Rectal smooth muscle tissue (tissue), 1 donor: ENCODE measurements around the gene SEMA6A.

Source experiments
- H3K27ac ChIP-seq: one replicate; pipeline ENCODE4 v1.7.0; 2013; ENCODE audit warnings: low read depth, low read length, inconsistent platforms
- H3K27me3 ChIP-seq: one replicate; pipeline ENCODE4 v1.7.0; 2013; ENCODE audit warnings: low read length; ENCODE audit not compliant: control insufficient read depth, insufficient read depth
- H3K36me3 ChIP-seq: one replicate; pipeline ENCODE4 v1.7.0; 2013; ENCODE audit warnings: low read length; ENCODE audit not compliant: control insufficient read depth, insufficient read depth
- H3K4me1 ChIP-seq: one replicate; pipeline ENCODE4 v1.7.0; 2013; ENCODE audit warnings: low read length; ENCODE audit not compliant: control insufficient read depth, insufficient read depth
- H3K4me3 ChIP-seq: one replicate; pipeline ENCODE4 v1.7.0; 2013; ENCODE audit warnings: low read length
- H3K9ac ChIP-seq: one replicate; pipeline ENCODE4 v1.7.0; 2013; ENCODE audit warnings: low read length

Gene SEMA6A, protein sequence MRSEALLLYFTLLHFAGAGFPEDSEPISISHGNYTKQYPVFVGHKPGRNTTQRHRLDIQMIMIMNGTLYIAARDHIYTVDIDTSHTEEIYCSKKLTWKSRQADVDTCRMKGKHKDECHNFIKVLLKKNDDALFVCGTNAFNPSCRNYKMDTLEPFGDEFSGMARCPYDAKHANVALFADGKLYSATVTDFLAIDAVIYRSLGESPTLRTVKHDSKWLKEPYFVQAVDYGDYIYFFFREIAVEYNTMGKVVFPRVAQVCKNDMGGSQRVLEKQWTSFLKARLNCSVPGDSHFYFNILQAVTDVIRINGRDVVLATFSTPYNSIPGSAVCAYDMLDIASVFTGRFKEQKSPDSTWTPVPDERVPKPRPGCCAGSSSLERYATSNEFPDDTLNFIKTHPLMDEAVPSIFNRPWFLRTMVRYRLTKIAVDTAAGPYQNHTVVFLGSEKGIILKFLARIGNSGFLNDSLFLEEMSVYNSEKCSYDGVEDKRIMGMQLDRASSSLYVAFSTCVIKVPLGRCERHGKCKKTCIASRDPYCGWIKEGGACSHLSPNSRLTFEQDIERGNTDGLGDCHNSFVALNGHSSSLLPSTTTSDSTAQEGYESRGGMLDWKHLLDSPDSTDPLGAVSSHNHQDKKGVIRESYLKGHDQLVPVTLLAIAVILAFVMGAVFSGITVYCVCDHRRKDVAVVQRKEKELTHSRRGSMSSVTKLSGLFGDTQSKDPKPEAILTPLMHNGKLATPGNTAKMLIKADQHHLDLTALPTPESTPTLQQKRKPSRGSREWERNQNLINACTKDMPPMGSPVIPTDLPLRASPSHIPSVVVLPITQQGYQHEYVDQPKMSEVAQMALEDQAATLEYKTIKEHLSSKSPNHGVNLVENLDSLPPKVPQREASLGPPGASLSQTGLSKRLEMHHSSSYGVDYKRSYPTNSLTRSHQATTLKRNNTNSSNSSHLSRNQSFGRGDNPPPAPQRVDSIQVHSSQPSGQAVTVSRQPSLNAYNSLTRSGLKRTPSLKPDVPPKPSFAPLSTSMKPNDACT

DNA sequence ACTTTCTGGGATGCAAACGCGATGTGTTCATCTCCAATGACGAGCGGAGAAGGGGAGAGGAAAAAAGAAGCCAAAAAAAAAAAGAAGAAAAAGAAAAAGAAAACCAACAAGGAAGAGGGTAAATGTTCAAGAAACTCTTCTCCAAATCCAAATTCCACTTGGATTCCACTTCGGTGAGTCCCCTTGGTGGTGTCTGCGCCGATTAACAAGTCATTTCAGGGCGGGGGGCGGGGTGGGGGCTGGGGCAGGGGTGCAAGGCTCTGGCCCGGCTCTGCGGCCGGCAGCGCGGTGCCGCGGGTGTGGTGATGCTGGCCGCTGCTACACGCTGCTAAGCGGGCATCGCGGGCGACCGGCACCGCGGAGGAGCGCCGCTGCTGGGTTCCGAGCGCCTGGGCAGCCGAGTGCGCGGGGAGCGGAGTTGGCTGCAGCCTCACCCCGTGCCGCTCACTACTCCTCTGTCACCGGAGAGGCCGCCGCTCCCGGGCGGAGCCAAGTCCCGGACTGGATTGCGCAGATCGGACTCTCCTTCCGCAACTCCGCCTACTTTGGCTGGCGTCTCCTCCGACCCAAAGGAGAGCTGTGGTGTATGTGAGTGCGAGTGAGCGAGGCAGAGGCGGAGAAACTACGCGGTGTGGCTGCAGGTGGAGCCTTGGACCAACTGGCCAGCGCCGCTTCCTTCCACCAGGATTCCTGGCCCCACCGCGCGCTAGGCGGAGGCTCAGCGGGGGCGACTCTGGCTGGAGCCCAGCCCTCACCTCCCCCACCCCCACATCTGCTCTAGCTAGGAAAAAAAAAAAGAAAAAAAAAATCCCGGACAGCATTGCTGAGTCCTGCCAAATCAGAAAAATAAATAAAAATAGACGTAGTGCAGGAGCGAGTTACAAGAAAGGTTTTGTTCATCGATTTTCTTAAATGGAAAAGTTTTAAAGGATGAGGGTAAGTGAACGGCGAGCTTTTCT is at the start of gene SEMA6A:
SEMA6A (minus strand) TSS at position 457 of the 959 bp plus-strand sequence. CDS start 69,879 bp downstream, outside the sequence.
- Histone ChIP-seq H3K36me3 (no peaks in the 10 kb centered on the region), H3K9ac (peak within 1 kb of the TSS; percentile 83), H3K4me3 (peak within 1 kb of the TSS; percentile 77), H3K4me1 (peaks cover 2% of the 10 kb centered on the region), H3K27ac (peak within 1 kb of the TSS; percentile 72), H3K27me3 (peaks cover 4% of the 10 kb centered on the region)

DNA sequence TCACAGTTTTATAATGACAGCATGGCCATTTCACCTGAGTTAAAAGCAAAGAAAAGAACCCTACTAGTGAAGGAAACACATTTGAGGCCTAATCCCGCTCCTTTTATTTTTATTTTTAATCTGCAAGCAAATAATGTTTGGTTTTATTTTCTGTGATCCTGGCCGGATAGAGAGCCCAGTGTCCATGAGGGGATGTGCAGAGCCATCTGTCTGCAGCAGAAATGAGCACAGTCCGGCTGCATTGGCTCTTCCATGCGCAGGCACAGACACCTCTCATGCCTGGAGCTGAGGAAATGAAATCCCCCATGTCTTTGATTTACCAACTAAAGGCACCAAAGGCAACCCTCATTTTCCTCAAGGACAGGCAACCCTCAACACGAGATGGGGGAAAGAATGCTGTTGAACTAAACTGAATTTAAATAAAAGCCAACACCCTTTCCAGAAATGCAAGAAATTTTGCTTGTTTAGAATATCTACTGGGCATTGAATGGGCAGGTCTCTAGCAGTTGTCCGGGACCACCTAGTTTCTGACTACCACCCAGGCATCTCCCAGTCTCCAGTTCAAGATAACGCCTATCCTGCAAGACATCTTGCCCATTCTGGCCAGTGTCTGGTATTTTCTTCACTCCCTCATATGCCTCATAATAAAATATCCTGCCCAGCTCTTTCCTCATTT is 47.9 kb upstream of the SEMA6A start:
- Histone ChIP-seq H3K4me3 (no peak overlapping the region), H3K36me3 (no peaks in the 10 kb centered on the region), H3K9ac (no peak overlapping the region), H3K27me3 (no peaks in the 10 kb centered on the region), H3K4me1 (peaks cover 9% of the 10 kb centered on the region), H3K27ac (no peak overlapping the region)

DNA sequence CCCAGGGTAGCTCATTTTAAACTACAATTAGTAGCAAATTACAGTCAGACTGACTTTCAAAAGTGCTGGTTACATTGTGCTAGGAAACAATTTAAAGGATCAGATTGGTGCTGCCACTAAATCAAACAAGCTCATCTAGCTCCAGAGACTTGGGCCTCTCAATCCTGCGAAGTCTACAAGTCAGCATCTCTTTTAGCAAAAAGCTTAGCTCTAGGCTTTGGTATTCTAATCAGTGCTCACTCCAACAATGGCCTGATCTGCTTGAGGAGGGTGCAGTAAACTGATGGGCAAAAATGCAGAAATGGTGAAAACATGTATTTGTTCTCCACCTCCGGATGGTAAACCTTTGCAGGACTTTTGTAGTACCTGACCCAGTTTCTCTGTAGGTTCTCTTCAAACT is 47.0 kb upstream of the SEMA6A start:
- no peaks in the 10 kb centered on the region for H3K27me3 ChIP-seq
- H3K9ac ChIP-seq: no peak overlapping the region
- H3K36me3 ChIP-seq: no peaks in the 10 kb centered on the region
- no peak overlapping the region for H3K27ac ChIP-seq
- no peak overlapping the region for H3K4me3 ChIP-seq
- H3K4me1 ChIP-seq: peaks cover 5% of the 10 kb centered on the region

DNA sequence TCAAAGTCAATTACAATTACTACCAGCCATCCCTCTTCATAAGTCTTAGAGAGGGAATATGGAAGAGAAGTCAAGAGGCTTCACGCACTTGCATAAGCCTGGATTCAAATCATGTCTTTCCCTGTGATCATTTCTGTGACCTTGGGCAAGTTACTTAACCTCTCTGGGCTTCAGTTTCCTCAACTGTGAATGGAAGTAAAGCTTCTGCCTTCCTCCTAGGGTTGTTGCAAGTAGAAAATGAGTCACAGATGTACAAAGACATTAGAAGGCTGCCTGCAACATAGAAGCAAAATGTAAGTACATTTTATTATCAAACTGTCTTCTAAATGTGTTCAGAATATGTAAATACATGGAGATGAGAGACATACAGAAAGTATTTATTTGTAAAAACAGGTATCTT is 42.3 kb upstream of the SEMA6A start:
- H3K27ac ChIP-seq: no peak overlapping the region
- H3K27me3 ChIP-seq: no peaks in the 10 kb centered on the region
- H3K4me3 ChIP-seq: no peak overlapping the region
- no peaks in the 10 kb centered on the region for H3K4me1 ChIP-seq
- no peaks in the 10 kb centered on the region for H3K36me3 ChIP-seq
- H3K9ac ChIP-seq: no peak overlapping the region

DNA sequence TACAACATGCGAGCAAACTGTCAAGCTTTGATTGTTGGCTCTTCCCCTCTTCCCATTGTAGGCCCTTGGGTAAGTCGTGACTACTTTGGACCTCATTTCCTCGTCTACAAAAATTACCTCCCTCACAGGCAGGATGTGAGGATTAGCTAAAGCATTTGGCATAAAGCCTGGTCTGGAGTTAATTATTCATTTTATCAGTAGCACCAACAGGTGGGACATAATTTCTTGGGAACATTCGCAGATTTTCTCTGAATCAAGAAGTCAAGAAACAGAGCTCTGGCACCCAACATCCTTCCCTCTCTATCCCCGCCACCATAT is 39.9 kb upstream of the SEMA6A start:
- Histone ChIP-seq H3K36me3 (no peaks in the 10 kb centered on the region), H3K4me3 (no peak overlapping the region), H3K27ac (no peak overlapping the region), H3K9ac (no peak overlapping the region), H3K4me1 (no peaks in the 10 kb centered on the region), H3K27me3 (no peaks in the 10 kb centered on the region)

DNA sequence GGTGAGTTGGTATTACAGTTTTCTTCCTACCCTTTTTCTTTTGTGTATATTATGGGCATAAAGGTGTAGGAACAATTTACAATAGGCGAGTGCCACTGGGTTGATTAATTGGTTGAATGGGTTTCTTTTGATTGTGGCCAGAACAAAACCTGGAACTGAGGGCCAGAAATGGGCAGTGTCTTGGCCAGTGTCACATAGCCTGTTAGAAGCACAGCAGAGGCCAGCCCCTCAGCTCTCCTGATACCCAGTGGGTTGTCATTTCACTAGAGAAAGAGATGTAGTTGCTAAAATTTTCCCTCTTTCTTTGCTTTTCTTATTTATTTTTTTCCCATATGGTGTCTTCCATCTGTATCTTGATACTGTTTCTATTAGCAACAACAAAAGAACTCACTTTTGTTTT is 38.8 kb upstream of the SEMA6A start:
- no peak overlapping the region for H3K27ac ChIP-seq
- no peak overlapping the region for H3K4me3 ChIP-seq
- H3K27me3 ChIP-seq: no peaks in the 10 kb centered on the region
- H3K4me1 ChIP-seq: no peaks in the 10 kb centered on the region
- H3K36me3 ChIP-seq: no peaks in the 10 kb centered on the region
- H3K9ac ChIP-seq: no peak overlapping the region

DNA sequence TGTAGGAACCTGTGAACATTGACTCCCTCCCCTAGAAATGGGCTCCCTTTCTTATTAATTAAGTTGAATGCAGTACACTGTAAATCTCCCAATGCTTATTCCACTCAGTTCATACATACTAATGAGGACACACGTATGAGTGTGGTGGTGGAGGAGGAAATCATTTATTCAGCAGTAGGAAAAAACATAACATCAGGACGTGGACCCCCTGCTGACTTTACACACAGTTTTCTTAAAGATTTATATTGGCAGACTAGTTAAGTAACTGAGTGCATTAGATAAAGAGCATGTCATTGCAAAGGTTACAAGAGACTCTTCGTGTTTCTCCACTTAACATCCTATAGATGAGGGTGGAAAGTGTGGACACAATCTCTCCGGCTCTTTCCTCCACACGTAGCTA is 37.8 kb upstream of the SEMA6A start:
- H3K27me3 ChIP-seq: no peaks in the 10 kb centered on the region
- no peaks in the 10 kb centered on the region for H3K4me1 ChIP-seq

DNA sequence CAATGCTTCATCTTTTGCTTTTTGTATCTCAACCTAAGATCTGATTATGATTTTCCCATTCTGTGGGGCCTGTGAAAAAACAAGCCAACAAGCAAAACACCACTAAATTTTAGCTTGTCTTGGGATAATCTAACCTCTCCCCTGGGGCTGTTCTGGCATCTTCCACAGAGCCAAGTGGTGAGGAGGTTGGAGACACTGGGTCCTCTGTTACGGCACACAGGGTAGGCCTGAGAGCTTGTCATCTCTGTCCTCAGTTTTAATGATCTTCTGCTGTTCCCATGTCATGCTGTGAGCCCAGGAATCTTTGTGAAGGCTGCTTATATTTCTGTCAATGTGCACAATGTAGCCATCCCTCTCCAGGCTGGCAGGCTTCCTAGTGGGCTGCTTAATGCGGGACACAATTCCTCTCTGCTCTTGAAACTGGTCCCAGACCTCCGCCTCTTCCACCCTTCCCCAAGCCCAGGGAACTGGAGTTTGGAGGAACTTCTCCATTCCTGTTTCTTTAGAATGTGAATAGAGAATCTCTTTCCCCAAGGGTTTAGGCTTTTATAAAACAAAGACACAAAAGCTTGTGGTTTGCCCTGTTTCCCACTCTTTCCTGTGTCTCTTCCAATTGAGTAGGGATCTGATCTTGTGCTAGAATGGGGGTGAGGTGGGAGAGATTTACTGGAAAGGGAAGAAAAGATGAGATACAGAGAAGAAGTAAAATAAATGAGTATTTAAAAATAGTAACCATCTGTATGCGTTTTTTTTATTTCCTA is 30.9 kb upstream of the SEMA6A start:
- no peaks in the 10 kb centered on the region for H3K36me3 ChIP-seq
- no peaks in the 10 kb centered on the region for H3K4me1 ChIP-seq
- no peak overlapping the region for H3K9ac ChIP-seq
- H3K4me3 ChIP-seq: no peak overlapping the region
- no peak overlapping the region for H3K27ac ChIP-seq
- H3K27me3 ChIP-seq: no peaks in the 10 kb centered on the region

More for the DNA sequence above, 37.8 kb upstream of the SEMA6A start:
- H3K4me3 ChIP-seq: no peak overlapping the region
- H3K36me3 ChIP-seq: no peaks in the 10 kb centered on the region
- H3K9ac ChIP-seq: no peak overlapping the region
- H3K27ac ChIP-seq: no peak overlapping the region

DNA sequence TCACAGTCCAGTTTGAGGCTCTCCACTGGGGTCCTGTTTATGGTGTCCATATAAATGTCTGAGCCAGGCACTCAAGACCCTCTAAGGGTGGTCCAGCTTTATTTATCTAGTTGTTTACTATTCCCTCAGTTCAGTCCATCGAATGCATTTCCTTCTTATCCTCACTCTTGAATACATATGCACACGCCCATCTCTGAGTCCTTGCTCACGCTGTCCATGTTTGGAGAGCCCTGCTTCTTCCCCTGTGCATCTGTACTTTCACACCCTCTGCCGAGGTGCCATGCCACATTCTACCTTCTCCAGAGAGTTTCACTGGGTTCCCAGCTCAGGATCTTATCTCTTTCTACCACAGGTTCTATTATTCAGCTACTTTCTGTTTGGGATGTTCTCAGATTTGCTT is 30.2 kb upstream of the SEMA6A start:
- no peak overlapping the region for H3K4me3 ChIP-seq
- H3K27ac ChIP-seq: no peak overlapping the region
- no peaks in the 10 kb centered on the region for H3K4me1 ChIP-seq
- H3K9ac ChIP-seq: no peak overlapping the region
- H3K36me3 ChIP-seq: no peaks in the 10 kb centered on the region
- no peaks in the 10 kb centered on the region for H3K27me3 ChIP-seq

DNA sequence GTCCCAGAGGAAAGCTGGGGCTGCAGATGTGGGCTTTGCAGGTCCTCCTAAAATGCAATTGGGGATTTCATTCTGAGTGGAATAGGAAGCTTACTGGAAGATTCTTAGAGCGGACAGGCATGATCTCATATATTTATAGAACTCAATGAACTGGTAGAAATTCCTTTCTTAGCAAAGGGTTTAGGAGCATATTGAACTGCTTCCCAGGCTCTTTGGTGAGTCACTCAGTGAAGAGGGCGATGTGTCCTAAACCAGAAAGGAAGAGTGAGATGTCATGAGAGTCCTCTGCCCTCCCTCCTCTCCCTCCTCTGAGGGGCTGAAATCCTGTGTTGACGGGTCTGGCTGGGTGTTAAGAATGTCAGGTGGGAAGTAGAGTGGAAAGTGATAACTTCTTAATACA is 26.3 kb upstream of the SEMA6A start:
- no peak overlapping the region for H3K9ac ChIP-seq
- no peaks in the 10 kb centered on the region for H3K27me3 ChIP-seq
- no peak overlapping the region for H3K4me3 ChIP-seq
- H3K36me3 ChIP-seq: no peaks in the 10 kb centered on the region
- H3K27ac ChIP-seq: no peak overlapping the region
- no peaks in the 10 kb centered on the region for H3K4me1 ChIP-seq

DNA sequence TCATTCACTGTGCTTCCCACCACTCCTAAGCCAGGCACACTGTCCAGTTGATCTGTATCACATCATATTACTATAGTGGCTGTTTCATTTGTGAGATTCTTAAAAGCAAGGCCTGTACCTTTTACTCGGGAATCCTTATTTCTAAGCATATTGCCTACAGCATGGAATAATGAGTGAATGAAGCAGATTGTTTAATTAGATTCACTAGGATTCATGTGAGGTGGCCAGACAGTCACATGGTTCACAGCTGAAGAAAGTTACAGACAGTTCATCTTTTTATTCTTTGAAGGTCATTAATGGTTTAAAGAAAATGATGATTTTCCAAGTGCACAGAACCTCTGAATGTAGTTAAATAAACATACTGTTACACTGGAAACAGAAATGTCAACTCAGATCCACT is 24.3 kb upstream of the SEMA6A start:
- Histone ChIP-seq H3K4me3 (no peak overlapping the region), H3K27me3 (no peaks in the 10 kb centered on the region)

More for the DNA sequence above, 24.3 kb upstream of the SEMA6A start:
- Histone ChIP-seq H3K27ac (no peak overlapping the region), H3K36me3 (no peaks in the 10 kb centered on the region), H3K9ac (no peak overlapping the region), H3K4me1 (no peaks in the 10 kb centered on the region)
